Neural progenitor cell (in vitro differentiated cells): ENCODE data around the gene EPS8L2. TPM values are rescaled to one million over a fixed set of nuclear protein-coding genes. Genes with fewer than 3 reads are reported as not detected.
A peak's percentile ranks its signal among the peaks of the same experiment; 100 is the strongest.
"Not testable (repeated sequence)": the region's sequence is repeated elsewhere in the genome, so short reads cannot be mapped to it uniquely, and the experiment has no call there.

ENCODE experiments used
- DNase-seq: peaks from one replicate; pipeline ENCODE4 v3.0.0-alpha.2; 2016; ENCODE audit warnings: low spot score
- H2AFZ ChIP-seq: fragments of 200-600 bp; sonication (generic); replicated peaks from 2 replicates; pipeline ENCODE4 v1.6.1; 2016; ENCODE audit warnings: antibody characterized with exemption
- H3F3A ChIP-seq: fragments of 200-600 bp; sonication (generic); 2 replicates; pipeline ENCODE4 v1.6.1; 2016; ENCODE audit warnings: antibody characterized with exemption, low read depth
- H3K27ac ChIP-seq: fragments of 200-600 bp; sonication (generic); 2 replicates; pipeline ENCODE4 v1.5.1; 2016; ENCODE audit warnings: mild to moderate bottlenecking
- H3K27me3 ChIP-seq: fragments of 200-600 bp; sonication (generic); 2 replicates; pipeline ENCODE4 v1.6.1; 2016; ENCODE audit warnings: mild to moderate bottlenecking, moderate library complexity
- H3K36me3 ChIP-seq: fragments of 200-600 bp; sonication (generic); 2 replicates; pipeline ENCODE4 v1.5.1; 2016
- H3K4me1 ChIP-seq: fragments of 200-600 bp; sonication (generic); 2 replicates; pipeline ENCODE4 v1.6.1; 2016; ENCODE audit warnings: mixed run types
- H3K4me2 ChIP-seq: fragments of 200-600 bp; sonication (generic); 2 replicates; pipeline ENCODE4 v1.6.1; 2016
- H3K4me3 ChIP-seq: fragments of 200-600 bp; sonication (generic); 2 replicates; pipeline ENCODE4 v1.5.1; 2016
- H3K79me2 ChIP-seq: fragments of 200-600 bp; sonication (generic); 2 replicates; pipeline ENCODE4 v1.6.1; 2016; ENCODE audit warnings: low read depth
- H3K9ac ChIP-seq: fragments of 200-600 bp; sonication (generic); 2 replicates; pipeline ENCODE4 v1.6.1; 2016
- H3K9me3 ChIP-seq: fragments of 200-600 bp; sonication (generic); 2 replicates; pipeline ENCODE4 v1.5.1; 2016; ENCODE audit warnings: low read depth
- H4K20me1 ChIP-seq: fragments of 200-600 bp; sonication (generic); 2 replicates; pipeline ENCODE4 v1.6.1; 2016; ENCODE audit warnings: low read depth
- H3K27ac Mint-ChIP-seq: 3 replicates; pipeline ENCODE4 v1.8.0; 2021; ENCODE audit warnings: mixed read lengths
- H3K27me3 Mint-ChIP-seq: 2 replicates; pipeline ENCODE4 v1.8.0; 2022; ENCODE audit warnings: low read depth, mild to moderate bottlenecking, inconsistent platforms, moderate library complexity, mixed read lengths; ENCODE audit not compliant: insufficient read depth
- H3K36me3 Mint-ChIP-seq: 3 replicates; pipeline ENCODE4 v1.8.0; 2021; ENCODE audit warnings: mixed read lengths
- H3K4me1 Mint-ChIP-seq: 3 replicates; pipeline ENCODE4 v1.8.0; 2021; ENCODE audit warnings: mixed read lengths
- H3K4me3 Mint-ChIP-seq: 3 replicates; pipeline ENCODE4 v1.8.0; 2021; ENCODE audit warnings: mild to moderate bottlenecking, moderate library complexity, mixed read lengths
- H3K9me3 Mint-ChIP-seq: 3 replicates; pipeline ENCODE4 v1.8.0; 2020; ENCODE audit warnings: mixed read lengths
- EZH2 ChIP-seq: fragments of 200-600 bp; sonication (generic); IDR thresholded peaks from 2 replicates; pipeline ENCODE4 v1.6.1; 2017; ENCODE audit warnings: antibody characterized with exemption, mild to moderate bottlenecking, moderate library complexity
- EZH2phosphoT487 ChIP-seq: fragments of 200-600 bp; sonication (generic); IDR thresholded peaks from 2 replicates; pipeline ENCODE4 v1.6.1; 2017; ENCODE audit warnings: antibody characterized with exemption
- total RNA-seq: library from RNA; depleted of rRNA; stranded (reverse); fragments of >200 nt; gene quantifications from 2 replicates; pipeline ENCODE4 v1.2.3, GENCODE V29; 2015; ENCODE audit warnings: low replicate concordance
- TF ChIP-seq, protein P1 (sequence below): fragments of 200-600 bp; sonication (generic); IDR thresholded peaks from 2 replicates; pipeline ENCODE4 v1.5.1; 2017; ENCODE audit warnings: antibody characterized with exemption, mild to moderate bottlenecking

EPS8L2 gene
- total RNA-seq, 1 donor from 2014 or later, result 3.3 TPM

DNA sequence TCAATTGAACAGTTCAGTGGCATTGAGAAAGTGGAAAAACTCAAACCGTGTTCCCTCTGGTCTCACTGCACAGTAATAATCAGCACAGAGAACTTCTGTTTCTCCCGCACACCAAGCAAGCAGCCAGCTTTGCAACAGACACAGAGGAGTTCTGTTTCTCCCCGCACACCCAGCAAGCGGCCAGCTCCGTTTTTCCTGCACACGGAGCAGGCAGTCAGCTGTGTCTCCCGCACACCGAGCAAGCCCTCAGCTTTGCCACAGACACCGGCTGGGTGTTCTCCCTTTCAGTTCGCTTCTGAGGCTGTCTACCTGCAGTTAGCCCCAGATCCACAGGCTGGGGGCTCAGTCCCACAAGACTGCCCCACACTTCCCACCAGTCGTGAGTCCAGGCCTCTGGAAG is 31.3 kb downstream of the EPS8L2 start:
- Histone ChIP-seq H3F3A (peaks cover 4% of the 10 kb centered on the region), H3K27ac (no peak overlapping the region), H3K36me3 (no peaks in the 10 kb centered on the region), H3K79me2 (no peaks in the 10 kb centered on the region), H2AFZ (no peak overlapping the region), H3K27me3 (no peaks in the 10 kb centered on the region), H3K4me3 (no peak overlapping the region), H3K4me1 (no peaks in the 10 kb centered on the region), H3K4me2 (no peak overlapping the region), H3K9ac (no peak overlapping the region), H4K20me1 (no peaks in the 10 kb centered on the region), H3K9me3 (no peaks in the 10 kb centered on the region)
- H3K9me3 Mint-ChIP-seq, result peaks cover 13% of the 10 kb centered on the region
- H3K4me1 Mint-ChIP-seq, result peaks cover 21% of the 10 kb centered on the region
- DNase-seq, result no peak
- peaks cover 3% of the 10 kb centered on the region for H3K36me3 Mint-ChIP-seq
- TF ChIP-seq EZH2 (no peak), EZH2phosphoT487 (no peak)
- TF ChIP-seq, protein P1, sequence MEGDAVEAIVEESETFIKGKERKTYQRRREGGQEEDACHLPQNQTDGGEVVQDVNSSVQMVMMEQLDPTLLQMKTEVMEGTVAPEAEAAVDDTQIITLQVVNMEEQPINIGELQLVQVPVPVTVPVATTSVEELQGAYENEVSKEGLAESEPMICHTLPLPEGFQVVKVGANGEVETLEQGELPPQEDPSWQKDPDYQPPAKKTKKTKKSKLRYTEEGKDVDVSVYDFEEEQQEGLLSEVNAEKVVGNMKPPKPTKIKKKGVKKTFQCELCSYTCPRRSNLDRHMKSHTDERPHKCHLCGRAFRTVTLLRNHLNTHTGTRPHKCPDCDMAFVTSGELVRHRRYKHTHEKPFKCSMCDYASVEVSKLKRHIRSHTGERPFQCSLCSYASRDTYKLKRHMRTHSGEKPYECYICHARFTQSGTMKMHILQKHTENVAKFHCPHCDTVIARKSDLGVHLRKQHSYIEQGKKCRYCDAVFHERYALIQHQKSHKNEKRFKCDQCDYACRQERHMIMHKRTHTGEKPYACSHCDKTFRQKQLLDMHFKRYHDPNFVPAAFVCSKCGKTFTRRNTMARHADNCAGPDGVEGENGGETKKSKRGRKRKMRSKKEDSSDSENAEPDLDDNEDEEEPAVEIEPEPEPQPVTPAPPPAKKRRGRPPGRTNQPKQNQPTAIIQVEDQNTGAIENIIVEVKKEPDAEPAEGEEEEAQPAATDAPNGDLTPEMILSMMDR, result no peak
- peak overlapping the region; percentile 18 for H3K27ac Mint-ChIP-seq
- peaks cover 15% of the 10 kb centered on the region for H3K27me3 Mint-ChIP-seq
- H3K4me3 Mint-ChIP-seq, result peak overlapping the region; percentile 72

DNA sequence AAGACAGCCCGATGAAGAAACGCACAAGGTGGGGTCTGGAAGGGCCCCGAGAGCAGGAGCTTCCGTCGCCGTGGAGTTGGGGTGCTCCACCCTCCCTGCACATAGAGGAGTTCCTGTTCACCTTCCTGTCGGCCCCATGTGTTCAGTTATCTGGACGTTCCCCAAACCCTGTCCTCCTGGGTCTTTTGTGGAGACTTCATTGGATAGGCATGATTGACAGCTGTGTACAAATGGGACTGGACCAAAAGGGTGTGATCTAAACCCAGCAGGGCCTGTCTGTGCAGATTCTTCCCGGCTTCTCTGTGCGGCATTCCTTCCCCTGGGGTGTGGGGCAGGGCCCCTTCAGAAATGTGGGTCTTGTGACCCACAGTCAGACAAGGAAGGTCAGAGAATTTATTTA is 31.9 kb downstream of the EPS8L2 start:
- H3K4me1 Mint-ChIP-seq, result peaks cover 21% of the 10 kb centered on the region
- peak overlapping the region; percentile 46 for H3K27ac Mint-ChIP-seq
- not testable (repeated sequence) for H3K9me3 ChIP-seq, H3K27me3 ChIP-seq, H3K36me3 ChIP-seq, H3K27ac ChIP-seq, H3K4me1 ChIP-seq, H4K20me1 ChIP-seq, H3K36me3 Mint-ChIP-seq, DNase-seq, H3K4me3 ChIP-seq, H3K4me2 ChIP-seq, H3F3A ChIP-seq, H2AFZ ChIP-seq, H3K79me2 ChIP-seq, H3K9ac ChIP-seq
- peak overlapping the region; percentile 72 for H3K4me3 Mint-ChIP-seq
- peaks cover 13% of the 10 kb centered on the region for H3K9me3 Mint-ChIP-seq
- peaks cover 18% of the 10 kb centered on the region for H3K27me3 Mint-ChIP-seq

DNA sequence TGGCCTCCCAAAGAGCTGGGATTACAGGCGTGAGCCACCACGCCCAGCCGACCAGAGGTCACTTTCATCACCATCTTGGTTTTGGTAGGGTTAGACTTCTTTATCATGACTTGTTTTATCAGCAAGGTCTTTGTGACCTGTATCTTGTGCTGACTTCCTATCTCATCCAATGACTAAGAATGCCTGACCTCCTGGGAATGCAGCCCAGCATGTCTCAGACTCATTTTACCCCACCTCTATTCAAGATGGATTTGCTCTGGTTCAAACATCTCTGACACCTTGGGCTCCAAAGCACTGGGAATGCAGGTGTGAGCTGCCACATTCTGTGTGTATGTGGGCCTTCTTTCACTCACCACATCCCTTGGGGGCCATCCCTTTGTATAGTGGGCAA is 36.1 kb downstream of the EPS8L2 start:
- Mint-ChIP-seq H3K27ac (no peak overlapping the region), H3K4me3 (no peak overlapping the region), H3K36me3 (no peaks in the 10 kb centered on the region), H3K4me1 (peaks cover 20% of the 10 kb centered on the region), H3K9me3 (no peaks in the 10 kb centered on the region), H3K27me3 (peaks cover 6% of the 10 kb centered on the region)
- H3K4me3 ChIP-seq, result no peak overlapping the region
- H3K79me2 ChIP-seq, result no peaks in the 10 kb centered on the region
- TF ChIP-seq, protein P1, result no peak
- TF ChIP-seq EZH2phosphoT487 (no peak), EZH2 (no peak)
- no peak for DNase-seq
- H4K20me1 ChIP-seq, result no peaks in the 10 kb centered on the region
- H2AFZ ChIP-seq, result no peak overlapping the region
- H3K27me3 ChIP-seq, result no peaks in the 10 kb centered on the region
- no peaks in the 10 kb centered on the region for H3K36me3 ChIP-seq
- no peaks in the 10 kb centered on the region for H3K9me3 ChIP-seq
- H3K4me1 ChIP-seq, result no peaks in the 10 kb centered on the region
- no peak overlapping the region for H3K4me2 ChIP-seq
- no peak overlapping the region for H3K9ac ChIP-seq
- H3K27ac ChIP-seq, result no peak overlapping the region
- peaks cover 30% of the 10 kb centered on the region for H3F3A ChIP-seq

DNA sequence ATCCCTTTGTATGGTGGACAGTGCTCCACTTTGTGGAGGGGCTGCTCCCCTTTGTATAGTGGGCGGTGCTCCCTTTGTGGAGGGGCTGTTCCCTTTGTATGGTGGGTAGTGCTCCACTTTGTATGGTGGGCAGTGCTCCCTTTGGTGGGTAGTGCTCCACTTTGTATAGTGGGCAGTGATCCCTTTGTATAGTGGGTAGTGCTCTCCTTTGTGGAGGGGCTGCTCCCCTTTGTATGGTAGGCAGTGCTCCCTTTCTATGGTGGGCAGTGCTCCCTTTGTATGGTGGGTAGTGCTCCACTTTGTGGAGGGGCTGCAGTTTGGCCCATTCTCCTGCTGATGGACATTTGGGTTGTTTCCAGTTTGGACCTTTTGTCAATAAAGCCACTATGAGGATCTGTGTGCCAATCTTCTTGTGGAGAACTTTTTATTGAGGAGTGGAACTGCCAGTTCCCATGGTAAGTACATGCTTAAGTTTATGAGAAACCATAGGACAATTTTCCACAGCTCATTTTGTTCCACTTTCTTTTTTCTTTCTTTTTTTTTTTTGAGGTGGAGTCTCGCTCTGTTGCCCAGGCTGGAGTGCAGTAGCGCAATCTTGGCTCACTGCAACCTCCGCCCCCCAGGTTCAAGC is 36.7 kb downstream of the EPS8L2 start:
- Histone ChIP-seq H3K4me1 (no peaks in the 10 kb centered on the region), H3K79me2 (peaks cover 3% of the 10 kb centered on the region), H3K4me3 (no peak overlapping the region), H3K36me3 (no peaks in the 10 kb centered on the region), H3K9ac (no peak overlapping the region), H3K27me3 (no peaks in the 10 kb centered on the region), H3K27ac (no peak overlapping the region), H3K4me2 (no peak overlapping the region), H2AFZ (no peak overlapping the region), H3K9me3 (no peaks in the 10 kb centered on the region), H3F3A (peaks cover 30% of the 10 kb centered on the region), H4K20me1 (no peaks in the 10 kb centered on the region)
- Mint-ChIP-seq H3K4me1 (peaks cover 15% of the 10 kb centered on the region), H3K36me3 (no peaks in the 10 kb centered on the region), H3K27me3 (peaks cover 6% of the 10 kb centered on the region), H3K4me3 (no peak overlapping the region), H3K27ac (no peak overlapping the region), H3K9me3 (no peaks in the 10 kb centered on the region)
- no peak for DNase-seq
- no peak for TF ChIP-seq EZH2
- TF ChIP-seq, protein P1, result no peak
- TF ChIP-seq EZH2phosphoT487, result no peak
